Activated CD4-positive, alpha-beta T cell treated with anti-CD3 and anti-CD28 coated beads, Interleukin-2, Interleukin-4, amounts not matched to agents 100 ng/mL and 50 ng/mL, durations not matched to agents 16 hours and 8 hours (primary cell): ENCODE results near the gene IQCN.
"Not testable (repeated sequence)": the region's sequence is repeated elsewhere in the genome, so short reads cannot be mapped to it uniquely, and the experiment has no call there.

Source experiments
- DNase-seq: peaks from one replicate; pipeline ENCODE4 v3.0.0-alpha.2; 2020; ENCODE audit warnings: low spot score

The IQCN gene

DNA sequence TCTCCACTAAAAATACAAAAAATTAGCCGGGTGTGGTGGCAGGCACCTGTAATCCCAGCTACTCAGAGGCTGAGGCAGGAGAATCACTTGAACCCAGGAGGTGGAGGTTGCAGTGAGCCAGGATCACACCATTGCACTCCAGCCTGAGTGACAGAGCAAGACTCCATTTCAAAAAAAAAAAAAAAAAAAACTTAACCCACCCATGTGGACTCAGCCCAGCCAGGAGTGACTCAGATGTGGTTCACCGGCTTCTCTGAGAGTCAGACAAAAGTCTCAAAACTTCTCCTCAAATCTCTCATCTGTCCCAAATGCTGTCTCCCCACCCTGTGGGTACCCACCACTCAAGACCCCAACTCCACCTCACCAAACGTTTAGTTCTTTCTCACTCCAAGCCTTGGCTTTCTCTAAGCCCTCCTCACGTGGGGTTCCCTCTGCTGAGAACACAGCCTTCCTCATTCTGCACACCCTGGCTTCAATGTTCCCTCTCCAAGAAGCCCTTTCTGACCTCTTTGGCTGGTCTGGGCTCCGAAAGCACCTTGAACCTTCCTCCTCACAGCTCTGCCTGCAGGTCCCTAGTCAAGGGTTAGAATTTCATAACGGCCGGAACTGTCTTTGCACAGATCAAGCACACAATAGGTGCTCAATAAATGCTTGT, 59.3 kb downstream of the IQCN start:
- DNase-seq: no peak

DNA sequence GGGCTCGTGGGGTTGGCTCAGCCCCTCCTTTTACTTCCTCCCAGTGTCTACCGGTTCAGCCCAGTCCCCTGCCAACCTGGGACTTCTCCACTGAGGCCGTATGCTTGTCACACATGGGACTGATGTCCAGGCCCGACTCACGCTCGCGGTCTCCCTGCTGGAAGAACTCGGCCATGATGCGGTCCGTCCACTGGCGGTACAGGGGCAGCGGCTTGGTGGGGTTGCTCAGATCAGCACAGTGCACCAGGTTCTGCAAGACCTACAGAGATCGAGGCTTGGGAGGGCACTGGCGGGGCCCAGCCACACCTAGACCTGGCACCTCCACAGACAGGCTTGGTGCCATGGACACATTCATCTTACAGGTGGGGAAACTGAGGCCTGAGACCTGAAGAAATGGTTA, 62.6 kb downstream of the IQCN start:
- no peak for DNase-seq

DNA sequence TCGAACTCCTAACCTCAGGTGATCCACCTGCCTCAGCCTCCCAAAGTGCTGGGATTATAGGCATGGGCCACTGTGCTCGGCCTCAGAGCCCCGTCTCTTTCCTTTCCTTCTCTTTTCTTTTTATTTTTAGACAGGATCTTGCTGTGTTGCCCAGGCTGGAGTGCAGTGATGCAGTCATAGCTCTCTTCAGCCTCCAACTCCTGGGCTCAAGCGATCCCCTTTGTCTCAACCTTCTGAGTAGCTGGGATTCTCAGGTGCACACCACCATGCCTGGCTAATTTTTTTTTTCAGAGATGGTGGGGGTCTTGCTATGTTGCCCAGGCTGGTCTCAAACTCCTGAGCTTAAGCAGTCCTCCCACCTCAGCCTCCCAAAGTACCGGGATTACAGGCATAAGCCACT, 64.3 kb downstream of the IQCN start:
- not testable (repeated sequence) for DNase-seq

DNA sequence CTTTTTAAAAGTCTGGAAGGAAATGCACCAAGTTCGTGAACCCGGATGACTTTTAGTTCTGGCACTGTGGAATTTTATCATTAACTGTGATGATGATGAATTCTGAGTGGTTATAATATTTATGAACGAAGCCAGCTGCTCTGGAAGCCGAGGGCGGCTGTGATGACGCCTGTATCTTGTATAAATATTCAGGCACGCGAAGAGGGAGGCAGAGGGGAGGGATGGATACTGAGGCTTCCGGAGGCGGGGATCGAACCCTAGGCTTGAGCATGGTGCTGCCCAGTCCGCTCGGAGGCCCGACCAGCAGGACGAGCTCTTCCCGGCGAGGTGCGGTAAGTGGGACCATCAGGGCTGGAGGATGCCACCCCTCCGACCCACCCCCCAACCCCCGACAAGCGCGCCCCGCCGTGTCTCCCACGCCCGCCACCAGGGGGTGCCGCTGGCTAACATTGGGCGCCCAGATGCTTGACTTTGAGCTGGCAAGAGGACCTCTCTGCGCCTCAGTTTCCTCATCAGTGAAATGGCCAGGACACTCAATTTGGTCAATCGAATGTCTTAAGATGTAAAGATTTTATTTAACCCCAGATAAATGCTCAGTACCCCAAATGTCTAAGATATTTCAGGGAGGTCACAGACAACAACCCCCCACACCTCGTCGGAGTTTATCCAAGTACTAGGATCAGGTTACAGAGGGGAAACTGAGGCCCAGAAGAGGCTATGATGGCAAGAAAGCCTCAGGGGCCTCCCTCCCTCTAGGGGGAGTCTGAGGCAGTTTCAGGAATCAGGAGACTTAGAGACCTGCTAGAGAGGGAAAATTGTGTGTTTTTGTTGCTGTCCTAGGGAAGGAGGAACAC, 65.9 kb downstream of the IQCN start:
- peak; percentile 34 for DNase-seq
